Kidney tubule cell (primary cell): ENCODE data around the gene PTGES3.
A peak's percentile ranks its signal among the peaks of the same experiment; 100 is the strongest.
"Not testable (repeated sequence)": the region's sequence is repeated elsewhere in the genome, so short reads cannot be mapped to it uniquely, and the experiment has no call there.

Experiments used
- DNase-seq: peaks from one replicate; pipeline ENCODE4 v3.0.0-alpha.2; 2018; ENCODE audit warnings: low spot score

Gene PTGES3

GRCh38 chr12:56709759-56710376 is 21.8 kb upstream of the PTGES3 start:
- DNase-seq: no peak

- DNase-seq: not testable (repeated sequence)
Measured at GRCh38 chr12:56704522-56704921, 16.4 kb upstream of the PTGES3 start.

- DNase-seq: no peak
Measured at GRCh38 chr12:56699020-56699661, 11.1 kb upstream of the PTGES3 start.

- no peak for DNase-seq
Measured at GRCh38 chr12:56695327-56696101, 7.4 kb upstream of the PTGES3 start.

GRCh38 chr12:56694161-56694560 is 6.1 kb upstream of the PTGES3 start:
- DNase-seq: no peak

DNA sequence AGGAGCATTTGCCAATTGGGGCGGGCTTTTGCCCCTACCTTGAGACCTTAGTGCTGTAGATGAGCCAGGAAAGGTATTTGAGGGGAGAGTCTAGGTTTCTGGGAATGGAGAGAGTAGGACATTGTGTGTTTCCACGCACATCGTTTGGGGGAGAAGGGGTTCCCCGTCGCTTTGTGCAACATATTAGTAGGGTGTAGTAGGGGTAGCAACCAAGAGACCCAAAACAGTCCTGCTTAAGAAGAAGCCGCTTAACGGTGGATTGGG is 694 bp upstream of the PTGES3 start:
- no peak for DNase-seq

GRCh38 chr12:56687223-56688128 is 608 bp downstream of the PTGES3 start:
- DNase-seq: peak; percentile 57

DNA sequence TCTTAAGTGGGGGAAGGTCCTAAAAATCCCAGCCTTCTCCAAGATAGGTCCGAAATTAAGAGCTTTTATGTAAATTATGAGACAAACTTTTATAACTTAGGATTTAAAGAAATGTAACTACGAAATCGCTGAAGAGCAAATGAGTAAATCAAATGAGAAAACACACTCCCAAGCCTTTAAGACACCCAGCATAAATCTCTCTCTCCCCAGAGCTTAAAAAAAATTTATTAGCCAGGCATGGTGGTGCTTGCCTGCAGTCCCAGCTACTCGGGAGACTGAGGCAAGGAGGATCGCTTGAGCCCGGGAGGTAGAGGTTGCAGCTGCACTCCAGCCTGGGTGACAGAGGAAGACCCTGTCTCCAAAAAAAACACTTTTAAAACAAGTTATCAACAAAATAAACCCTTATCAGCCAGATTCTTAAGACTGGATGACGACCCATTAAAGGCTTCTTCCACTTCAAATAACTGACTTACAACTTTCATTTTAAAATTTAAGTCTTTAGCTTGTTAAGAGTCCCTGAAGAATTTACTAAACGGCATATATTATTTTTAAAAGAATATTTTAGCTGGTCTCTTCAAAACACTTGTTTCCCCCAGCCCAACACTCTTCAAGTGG is 3.2 kb downstream of the PTGES3 start:
- peak; percentile 28 for DNase-seq

DNA sequence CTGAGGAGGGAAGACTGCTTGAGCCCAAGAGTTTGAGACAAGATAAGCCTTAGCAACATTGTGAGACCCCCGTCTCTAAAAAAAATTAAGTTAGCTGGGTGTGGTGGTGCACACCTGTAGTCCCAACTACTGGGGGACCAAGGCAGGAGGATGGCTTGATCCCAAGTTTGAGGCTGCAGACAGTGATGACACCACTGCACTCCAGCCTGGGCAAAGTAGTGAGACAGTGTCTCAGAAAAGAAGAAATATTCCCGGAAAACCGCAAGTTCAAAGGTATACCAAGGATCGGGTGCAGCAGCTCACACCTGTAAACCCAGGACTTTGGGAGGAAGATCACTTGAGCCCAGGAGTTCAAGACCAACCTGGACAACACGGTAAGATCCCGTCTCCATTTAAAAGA is 5.8 kb downstream of the PTGES3 start:
- no peak for DNase-seq

DNA sequence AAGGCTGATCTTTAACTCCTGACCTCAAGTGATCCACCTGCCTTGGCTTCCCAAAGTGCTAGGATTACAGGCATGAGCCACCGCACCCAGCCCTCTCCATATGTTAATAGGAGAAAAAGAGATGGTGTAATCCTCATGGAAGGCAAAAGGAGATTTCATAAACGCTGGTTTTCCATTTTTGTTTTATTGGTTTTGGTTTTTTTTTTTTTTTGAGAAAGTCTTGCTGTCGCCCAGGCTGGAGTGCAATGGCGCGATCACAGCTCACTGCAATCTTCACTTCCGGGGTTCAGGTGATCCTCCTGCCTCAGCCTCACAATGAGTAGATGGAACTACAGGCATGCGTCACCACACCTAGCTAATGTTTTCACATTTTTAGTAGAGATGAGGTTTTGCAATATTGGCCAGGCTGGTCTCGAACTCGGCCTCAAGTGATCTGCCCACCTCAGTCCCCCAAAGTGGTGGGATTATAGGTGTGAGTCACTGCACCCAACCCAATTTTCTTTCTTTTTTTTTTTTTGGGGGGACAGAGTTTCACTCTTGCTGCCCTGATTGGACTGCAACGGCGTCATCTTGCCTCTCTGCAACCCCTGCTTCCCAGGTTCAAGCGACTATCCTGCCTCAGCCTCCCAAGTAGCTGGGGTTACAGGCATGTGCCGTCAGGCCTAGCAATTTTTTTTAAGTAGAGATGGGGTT is 8.1 kb downstream of the PTGES3 start:
- no peak for DNase-seq

GRCh38 chr12:56678852-56679251 is 9.2 kb downstream of the PTGES3 start:
- DNase-seq: no peak

- no peak for DNase-seq
Measured at GRCh38 chr12:56677680-56678079, 10.4 kb downstream of the PTGES3 start.

GRCh38 chr12:56676851-56677580 is 11.1 kb downstream of the PTGES3 start:
- no peak for DNase-seq

DNA sequence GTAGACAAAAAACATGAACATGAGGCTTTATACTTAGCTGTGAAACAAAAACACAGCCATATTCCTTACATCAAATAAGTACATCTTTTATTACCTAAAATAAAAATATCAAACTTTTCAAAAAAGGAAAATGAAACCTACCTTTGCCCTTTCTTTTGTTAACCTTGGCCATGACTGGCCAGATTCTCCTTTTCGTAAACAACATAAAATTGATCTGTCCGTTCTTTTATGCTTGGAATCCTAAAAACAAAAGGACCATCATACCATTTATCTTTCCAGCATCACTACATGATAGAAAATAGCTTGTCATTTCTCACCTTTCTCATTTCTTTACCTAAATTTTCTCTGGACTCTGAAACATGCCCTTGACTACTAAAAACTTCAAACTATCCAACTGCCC is 16.5 kb downstream of the PTGES3 start:
- no peak for DNase-seq

GRCh38 chr12:56670836-56671235 is 17.2 kb downstream of the PTGES3 start:
- DNase-seq: no peak

GRCh38 chr12:56668197-56668457 is 20.0 kb downstream of the PTGES3 start:
- no peak for DNase-seq

- DNase-seq: no peak
Measured at GRCh38 chr12:56661979-56662638, 26.0 kb downstream of the PTGES3 start.

- DNase-seq: peak; percentile 38
Measured at GRCh38 chr12:56661560-56661959, 26.5 kb downstream of the PTGES3 start.

DNA sequence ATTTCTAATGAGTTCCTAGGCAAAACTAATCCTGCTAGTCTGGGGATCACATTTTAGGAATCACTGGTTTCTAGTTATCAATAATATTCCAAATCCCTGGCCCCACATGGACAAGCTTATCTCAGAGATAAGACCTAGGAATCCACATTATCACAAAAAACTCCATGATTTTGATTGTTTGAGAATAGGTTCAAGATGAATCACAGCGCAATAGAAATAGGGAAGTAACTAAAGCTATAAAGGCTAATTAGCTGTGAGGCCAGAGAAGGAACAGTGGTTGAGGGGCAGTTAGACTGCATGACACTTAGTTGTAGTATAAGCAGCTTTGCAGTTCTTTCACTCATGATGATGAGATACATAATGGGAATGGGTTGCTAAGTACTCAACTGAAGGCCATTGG is 29.2 kb downstream of the PTGES3 start:
- no peak for DNase-seq
